DOHH2 (cell line): Measurements from ENCODE around the gene DIDO1.

Experiments
- EZH2phosphoT487 ChIP-seq: fragments of 200-600 bp; sonication (generic); IDR thresholded peaks from 2 replicates; pipeline ENCODE4 v1.6.1; 2017; ENCODE audit warnings: borderline replicate concordance, mild to moderate bottlenecking, antibody characterized with exemption, low read length, moderate library complexity, mixed read lengths
- TF ChIP-seq, protein P1 (sequence below): fragments of 200-600 bp; sonication (generic); IDR thresholded peaks from one replicate; pipeline ENCODE4 v1.5.1; 2014; ENCODE audit warnings: antibody characterized with exemption, mild to moderate bottlenecking, low read depth, low read length; ENCODE audit not compliant: poor library complexity, severe bottlenecking

GRCh38 chr20:62959998-62960436, 33.7 kb upstream of the DIDO1 start:
- TF ChIP-seq, protein P1, sequence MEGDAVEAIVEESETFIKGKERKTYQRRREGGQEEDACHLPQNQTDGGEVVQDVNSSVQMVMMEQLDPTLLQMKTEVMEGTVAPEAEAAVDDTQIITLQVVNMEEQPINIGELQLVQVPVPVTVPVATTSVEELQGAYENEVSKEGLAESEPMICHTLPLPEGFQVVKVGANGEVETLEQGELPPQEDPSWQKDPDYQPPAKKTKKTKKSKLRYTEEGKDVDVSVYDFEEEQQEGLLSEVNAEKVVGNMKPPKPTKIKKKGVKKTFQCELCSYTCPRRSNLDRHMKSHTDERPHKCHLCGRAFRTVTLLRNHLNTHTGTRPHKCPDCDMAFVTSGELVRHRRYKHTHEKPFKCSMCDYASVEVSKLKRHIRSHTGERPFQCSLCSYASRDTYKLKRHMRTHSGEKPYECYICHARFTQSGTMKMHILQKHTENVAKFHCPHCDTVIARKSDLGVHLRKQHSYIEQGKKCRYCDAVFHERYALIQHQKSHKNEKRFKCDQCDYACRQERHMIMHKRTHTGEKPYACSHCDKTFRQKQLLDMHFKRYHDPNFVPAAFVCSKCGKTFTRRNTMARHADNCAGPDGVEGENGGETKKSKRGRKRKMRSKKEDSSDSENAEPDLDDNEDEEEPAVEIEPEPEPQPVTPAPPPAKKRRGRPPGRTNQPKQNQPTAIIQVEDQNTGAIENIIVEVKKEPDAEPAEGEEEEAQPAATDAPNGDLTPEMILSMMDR, result no peak
- TF ChIP-seq EZH2phosphoT487, result no peak
